IPS DF 4.7 (cell line): ENCODE data around the gene DEDD2.
A peak's percentile ranks its signal among the peaks of the same experiment; 100 is the strongest.

Experiments
- DNase-seq: peaks from one replicate; pipeline ENCODE4 v3.0.0-alpha.2; 2013; ENCODE audit warnings: low spot score; ENCODE audit errors: extremely low read depth

The DEDD2 gene

GRCh38 chr19:42249149-42249750 lies 31.8 kb upstream of the DEDD2 start:
- no peak for DNase-seq

- no peak for DNase-seq
Observed at GRCh38 chr19:42248270-42249148, 31.0 kb upstream of the DEDD2 start.

- no peak for DNase-seq
Observed at GRCh38 chr19:42247640-42248199, 30.2 kb upstream of the DEDD2 start.

GRCh38 chr19:42246922-42247639 lies 29.6 kb upstream of the DEDD2 start:
- DNase-seq, result no peak

- DNase-seq, result no peak
Observed at GRCh38 chr19:42246143-42246921, 28.9 kb upstream of the DEDD2 start.

- no peak for DNase-seq
Observed at GRCh38 chr19:42245231-42245630, 27.8 kb upstream of the DEDD2 start.

GRCh38 chr19:42244347-42245220 lies 27.1 kb upstream of the DEDD2 start:
- DNase-seq, result peak; percentile 83

- DNase-seq, result peak; percentile 98
Observed at GRCh38 chr19:42242512-42243409, 25.3 kb upstream of the DEDD2 start, which contains the start of gene GSK3A. Gene GSK3A (minus strand): TSS chr19:42242602. CDS start chr19:42242465, 137 bp downstream.

- no peak for DNase-seq
Observed at GRCh38 chr19:42242069-42242511, 24.6 kb upstream of the DEDD2 start.

- no peak for DNase-seq
Observed at GRCh38 chr19:42241279-42241678, 23.8 kb upstream of the DEDD2 start.

GRCh38 chr19:42239544-42240220 lies 22.2 kb upstream of the DEDD2 start:
- no peak for DNase-seq

- no peak for DNase-seq
Observed at GRCh38 chr19:42235181-42235580, 17.7 kb upstream of the DEDD2 start.

GRCh38 chr19:42234364-42234763 lies 16.9 kb upstream of the DEDD2 start:
- no peak for DNase-seq

- no peak for DNase-seq
Observed at GRCh38 chr19:42233678-42234292, 16.3 kb upstream of the DEDD2 start.

GRCh38 chr19:42233106-42233505 lies 15.6 kb upstream of the DEDD2 start:
- no peak for DNase-seq

GRCh38 chr19:42232435-42232834 lies 15.0 kb upstream of the DEDD2 start:
- DNase-seq, result no peak

GRCh38 chr19:42230571-42230970 lies 13.1 kb upstream of the DEDD2 start:
- no peak for DNase-seq

GRCh38 chr19:42229855-42230351 lies 12.4 kb upstream of the DEDD2 start:
- no peak for DNase-seq
